ENCODE data around the gene TMC3. TPM values are rescaled to one million over a fixed set of nuclear protein-coding genes. Genes with fewer than 3 reads are reported as not detected.

Gene TMC3
- total RNA-seq, 6 experiments from 2014 or later, result 0.11 TPM; not detected in 5

DNA sequence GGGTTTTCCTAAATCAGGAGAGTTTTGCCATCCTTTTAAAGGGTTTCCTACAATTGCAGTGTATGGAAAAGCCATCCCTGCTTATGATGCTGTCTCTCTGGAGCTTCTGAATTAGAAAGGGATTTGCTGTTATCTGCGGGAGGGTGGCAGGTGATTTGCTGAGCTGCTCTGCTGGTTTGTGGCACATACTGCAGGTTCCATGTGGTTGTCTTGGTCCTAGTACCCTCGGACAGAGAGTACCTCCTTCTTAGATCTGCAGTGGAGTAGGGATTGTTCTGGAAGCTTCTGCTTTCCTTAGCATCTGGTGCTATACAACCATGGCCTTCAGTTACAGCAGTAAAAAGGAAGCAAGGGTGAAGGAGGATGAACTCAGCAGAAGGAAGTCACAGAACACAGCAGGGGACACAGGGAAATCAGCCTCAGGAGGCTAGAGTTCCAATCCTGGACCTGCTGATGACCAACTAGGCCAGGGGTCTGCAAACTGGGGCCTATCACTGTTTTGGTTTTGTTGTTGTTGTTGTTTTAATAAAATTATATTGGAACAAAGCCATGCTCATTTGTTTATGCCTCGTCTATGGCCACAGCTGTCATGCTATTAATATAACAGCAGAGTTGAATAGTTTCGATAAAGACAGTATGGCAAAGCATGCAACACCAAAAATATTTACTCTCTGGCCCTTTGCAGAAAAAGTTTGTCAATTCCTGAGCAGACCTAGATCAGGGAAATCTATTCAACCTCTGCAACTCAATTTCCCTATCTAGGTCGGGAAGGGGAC, 89.6 kb downstream of the TMC3 start:
- Histone ChIP-seq H3K9me3 (no peaks in the 10 kb centered on the region), H3K27me3 (no peaks in the 10 kb centered on the region), H3K27ac (no peak overlapping the region), H3K4me1 (peaks cover 0 to 20% (median 8%) of the 10 kb centered on the region in 4 donors), H3K4me3 (no peak overlapping the region), H3K36me3 (no peaks in the 10 kb centered on the region)
- intact Hi-C loops (cut with DNase I), result no loop called here
- ATAC-seq, result peak; percentile 24 to 68 (median 52)
- TF ChIP-seq POLR2A (IDR thresholded peaks at IDR 0.05) (no peak), CTCF (IDR thresholded peaks at IDR 0.05) (no peak)
- whole genome bisulfite sequencing (ENCODE audit: insufficient coverage, low coverage, low lambda C conversion rate, missing lambda C conversion rate), result 67% methylated on average over 4 of the region's 5 CpGs
- peak in 1 of 3 donors; percentile 31 for DNase-seq

GRCh38 chr15:81282911-81283310, 91.1 kb downstream of the TMC3 start:
- DNase-seq (peak in 1 of 3 donors; percentile 36), ATAC-seq (no peak)
- Histone ChIP-seq H3K36me3 (no peaks in the 10 kb centered on the region), H3K27me3 (no peaks in the 10 kb centered on the region), H3K27ac (no peak overlapping the region), H3K4me3 (no peak overlapping the region), H3K4me1 (peaks cover 0 to 36% (median 15%) of the 10 kb centered on the region in 4 donors), H3K9me3 (no peaks in the 10 kb centered on the region)
- intact Hi-C loops (cut with DNase I), result no loop called here
- TF ChIP-seq CTCF (IDR thresholded peaks at IDR 0.05) (no peak), POLR2A (IDR thresholded peaks at IDR 0.05) (no peak)
- WGBS (ENCODE audit: insufficient coverage, low coverage, low lambda C conversion rate, missing lambda C conversion rate), result no CpG with 5 or more reads among the region's 5 CpGs

- Histone ChIP-seq H3K36me3 (no peaks in the 10 kb centered on the region), H3K27ac (no peak overlapping the region), H3K4me3 (no peak overlapping the region), H3K9me3 (no peaks in the 10 kb centered on the region), H3K4me1 (peaks cover 0 to 39% (median 15%) of the 10 kb centered on the region in 4 donors), H3K27me3 (no peaks in the 10 kb centered on the region)
- DNase-seq (peak in 1 of 3 donors; percentile 39), ATAC-seq (no peak)
- intact Hi-C loops (cut with DNase I), result no loop called here
- TF ChIP-seq CTCF (IDR thresholded peaks at IDR 0.05) (no peak), POLR2A (IDR thresholded peaks at IDR 0.05) (no peak)
- 97% methylated on average over 18 of the region's 18 CpGs for WGBS (ENCODE audit: insufficient coverage, low coverage, low lambda C conversion rate, missing lambda C conversion rate)
Observed at GRCh38 chr15:81282606-81282895, 91.5 kb downstream of the TMC3 start.

DNA sequence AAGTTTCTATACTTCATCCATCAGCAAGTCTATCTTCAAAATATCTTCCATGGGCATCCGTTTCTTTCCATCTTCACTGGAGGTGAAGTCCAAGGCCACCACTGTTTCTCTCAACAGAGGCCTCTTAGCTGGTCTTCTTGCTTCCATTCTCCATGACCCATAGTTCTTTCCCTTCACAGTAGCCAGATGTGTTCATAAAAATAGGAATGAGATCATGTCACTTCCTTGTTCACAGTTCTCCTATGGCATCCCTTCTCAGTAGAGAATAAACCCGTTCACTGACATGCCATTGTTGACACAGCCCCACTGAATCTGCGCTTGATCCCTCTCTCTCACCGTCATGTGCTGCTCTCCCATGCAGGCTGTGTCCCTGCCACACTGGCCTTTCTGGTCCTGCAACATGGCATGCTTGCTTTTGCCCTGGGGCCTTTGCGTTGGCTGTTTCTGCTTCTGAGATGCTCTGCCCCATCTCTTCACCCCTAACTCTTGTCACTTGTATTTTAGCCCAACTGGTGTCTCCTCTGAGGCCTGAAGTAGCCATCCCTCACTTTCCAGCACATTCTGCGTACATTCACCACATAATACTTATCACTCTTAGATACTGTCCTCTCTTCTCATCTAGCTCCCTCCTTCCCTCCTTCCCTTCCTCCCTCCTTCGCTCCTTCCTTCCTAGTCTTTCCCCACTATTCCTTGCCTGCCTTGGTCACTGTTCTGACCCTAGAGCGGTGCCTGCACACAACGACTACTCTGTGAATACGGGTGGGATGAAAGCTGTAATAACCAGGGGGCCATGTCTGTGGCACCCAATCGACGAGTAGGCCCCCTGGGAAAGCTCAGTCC, 92.0 kb downstream of the TMC3 start:
- no peak overlapping the region for H3K4me3 ChIP-seq
- no peaks in the 10 kb centered on the region for H3K27me3 ChIP-seq
- H3K9me3 ChIP-seq, result no peaks in the 10 kb centered on the region
- H3K27ac ChIP-seq, result no peak overlapping the region
- intact Hi-C loops (cut with DNase I), result no loop called here
- TF ChIP-seq CTCF (IDR thresholded peaks at IDR 0.05), result no peak
- no peak for TF ChIP-seq POLR2A (IDR thresholded peaks at IDR 0.05)
- peaks cover 0 to 41% (median 15%) of the 10 kb centered on the region in 4 donors for H3K4me1 ChIP-seq
- peak in 1 of 3 donors; percentile 27 for DNase-seq
- WGBS (ENCODE audit: insufficient coverage, low coverage, low lambda C conversion rate, missing lambda C conversion rate), result 85% methylated on average over 10 of the region's 12 CpGs
- H3K36me3 ChIP-seq, result no peaks in the 10 kb centered on the region
- no peak for ATAC-seq
